COLO668 (cell line): ENCODE measurements around the gene LMOD1.
"Not testable (repeated sequence)": the region's sequence is repeated elsewhere in the genome, so short reads cannot be mapped to it uniquely, and the experiment has no call there.

Experiments
- DNase-seq: peaks from one replicate; lab custom pipeline; 2025; ENCODE audit not compliant: unreplicated experiment; lab: John Stamatoyannopoulos, UW

Gene LMOD1

GRCh38 chr1:201877877-201878401, 68.4 kb downstream of the LMOD1 start:
- DNase-seq, result no peak

DNA sequence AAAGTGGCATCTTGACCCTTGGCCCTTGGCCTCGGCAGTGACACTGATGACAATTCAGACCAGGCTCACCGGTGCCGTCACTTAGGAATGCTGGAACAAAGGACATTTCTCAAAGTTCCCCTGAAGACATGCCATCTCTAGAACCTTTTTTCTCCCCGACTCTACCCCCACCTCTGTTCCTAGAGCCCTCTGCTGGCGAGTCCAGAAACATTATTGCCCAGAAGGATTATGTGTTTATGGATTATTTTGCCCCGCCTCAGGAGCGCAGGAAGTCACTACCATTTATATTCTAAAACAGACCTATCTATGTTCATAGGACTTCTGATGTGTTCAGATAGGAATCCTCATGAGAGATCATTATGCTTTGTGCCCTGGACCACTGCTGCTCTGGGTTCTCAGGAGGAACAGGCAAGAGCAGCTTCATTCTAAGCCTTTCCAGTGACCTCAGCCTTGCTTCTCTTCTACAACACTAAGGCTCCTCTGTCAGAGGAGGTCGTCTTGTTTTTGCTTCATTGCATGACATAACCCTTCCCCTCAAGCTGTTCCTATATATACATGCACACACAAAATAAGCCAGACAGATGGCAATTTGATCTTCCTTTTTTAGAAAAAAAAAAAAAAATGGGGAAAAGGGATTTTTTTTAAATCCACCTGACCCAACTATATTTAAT, 70.1 kb downstream of the LMOD1 start:
- DNase-seq, result no peak

DNA sequence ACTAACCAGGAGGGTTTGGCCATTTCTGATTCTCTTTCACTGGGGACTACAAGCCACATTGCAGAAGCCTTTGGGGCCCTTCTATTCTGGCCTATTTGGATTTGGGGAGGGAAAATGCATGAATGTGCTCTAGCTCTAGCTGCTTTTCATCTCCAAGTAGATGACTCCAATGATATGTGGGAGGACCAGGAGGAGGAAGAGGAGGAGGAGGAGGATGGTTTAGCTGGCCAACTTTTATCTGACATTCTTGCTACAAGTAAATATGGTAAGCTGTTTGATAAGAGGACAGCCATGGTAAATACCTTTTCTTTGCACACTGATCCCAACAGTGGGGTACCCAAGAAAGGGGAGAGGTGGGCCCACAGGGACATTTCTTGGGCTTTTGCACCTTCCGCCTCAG, 71.7 kb downstream of the LMOD1 start:
- no peak for DNase-seq

DNA sequence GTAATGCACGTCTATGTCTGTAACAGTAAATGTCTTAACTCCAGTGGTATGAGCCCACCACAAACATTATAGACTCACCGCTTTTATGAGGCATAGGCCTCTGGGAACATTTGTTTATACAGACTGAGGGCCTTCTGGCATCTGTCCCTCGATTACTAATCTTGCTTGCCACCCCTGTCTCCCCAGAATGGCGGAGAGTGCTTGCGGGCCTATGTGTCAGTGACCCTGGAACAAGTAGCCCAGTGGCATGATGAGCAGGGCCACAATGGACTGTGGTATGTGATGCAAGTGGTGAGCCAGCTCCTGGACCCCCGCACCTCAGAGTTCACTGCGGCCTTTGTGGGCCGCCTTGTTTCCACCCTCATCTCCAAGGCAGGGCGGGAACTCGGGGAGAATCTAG, 76.0 kb downstream of the LMOD1 start:
- no peak for DNase-seq

- no peak for DNase-seq
Measured at GRCh38 chr1:201861448-201861847, 84.9 kb downstream of the LMOD1 start.

GRCh38 chr1:201859424-201859823, 86.9 kb downstream of the LMOD1 start:
- DNase-seq, result no peak

DNA sequence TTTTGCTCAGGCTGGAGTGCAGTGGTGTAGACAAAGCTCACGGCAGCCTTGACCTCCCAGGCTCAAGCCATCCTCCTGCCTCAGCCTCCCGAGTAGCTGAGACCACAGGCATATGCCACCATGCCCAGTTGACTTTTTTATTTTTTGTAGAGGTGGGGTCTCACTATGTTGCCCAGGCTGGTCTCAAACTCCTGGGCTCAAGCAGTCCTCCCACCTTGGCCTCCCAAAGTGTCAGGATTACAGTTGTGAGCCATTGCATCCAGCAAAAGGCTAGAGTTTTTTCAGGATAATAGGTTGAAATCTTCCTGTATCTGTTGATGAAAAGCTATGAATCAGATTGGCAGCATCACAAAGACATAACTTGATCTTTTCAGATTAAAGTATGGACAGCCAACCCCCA, 89.6 kb downstream of the LMOD1 start:
- not testable (repeated sequence) for DNase-seq

GRCh38 chr1:201851949-201852348, 94.4 kb downstream of the LMOD1 start:
- DNase-seq, result no peak

- no peak for DNase-seq
Measured at GRCh38 chr1:201850053-201850397, 96.3 kb downstream of the LMOD1 start.

DNA sequence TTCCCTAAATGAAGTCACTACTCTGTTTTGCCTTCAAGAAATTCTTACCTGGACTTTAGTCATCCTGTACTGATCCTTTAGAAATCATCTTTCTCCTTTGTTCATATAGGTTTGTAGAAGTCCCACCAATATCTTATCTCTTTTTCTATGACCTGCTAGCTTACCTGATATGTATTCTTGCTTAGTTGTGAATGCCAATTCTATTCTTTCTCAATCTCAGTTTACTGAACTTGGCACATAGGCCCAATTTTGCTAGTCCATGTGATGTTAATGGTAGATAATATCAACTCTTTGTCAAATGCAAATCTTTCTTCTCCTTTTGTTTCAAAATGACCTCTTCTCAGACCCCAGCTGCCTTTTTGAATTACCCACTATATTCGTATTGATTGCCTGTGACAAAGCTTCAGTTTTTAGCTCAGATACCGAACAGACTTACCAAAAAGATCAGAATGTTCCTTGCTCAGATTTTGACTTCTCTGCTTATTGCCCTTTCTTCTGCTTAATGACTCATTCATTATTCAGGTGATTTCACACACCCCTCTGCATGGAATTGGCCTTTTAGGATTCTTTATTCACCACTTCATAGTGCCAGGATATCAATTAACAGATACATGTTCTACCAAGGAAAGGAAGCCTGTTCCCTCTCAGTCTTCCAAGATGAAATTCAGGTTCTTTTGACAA, 96.8 kb downstream of the LMOD1 start:
- DNase-seq, result no peak

- DNase-seq, result no peak
Measured at GRCh38 chr1:201848230-201848629, 98.1 kb downstream of the LMOD1 start.

GRCh38 chr1:201847150-201847549, 99.2 kb downstream of the LMOD1 start:
- no peak for DNase-seq
